ENCODE results near the gene RFX3. TPM values are rescaled to one million over a fixed set of nuclear protein-coding genes. Genes with fewer than 3 reads are reported as not detected.

RFX3 gene
- total RNA-seq, 1 donor from 2014 or later = 24.7 TPM

GRCh38 chr9:3391414-3391813 lies 134.4 kb downstream of the RFX3 start:
- intact Hi-C loops (cut with DNase I) = no loop called here
- ATAC-seq = no peak
- DNase-seq (ENCODE audit: low spot score) = no peak

GRCh38 chr9:3386753-3387152 lies 139.0 kb downstream of the RFX3 start:
- no peak for DNase-seq (ENCODE audit: low spot score)

GRCh38 chr9:3385871-3386270 lies 139.9 kb downstream of the RFX3 start:
- ATAC-seq (no peak), DNase-seq (ENCODE audit: low spot score) (no peak)
- intact Hi-C loops (cut with DNase I) = no loop called here

More at GRCh38 chr9:3386753-3387152, 139.0 kb downstream of the RFX3 start:
- intact Hi-C loops (cut with DNase I) = no loop called here
- no peak for ATAC-seq

GRCh38 chr9:3371842-3372241 lies 154.0 kb downstream of the RFX3 start:
- DNase-seq (ENCODE audit: low spot score) (no peak), ATAC-seq (no peak)
- intact Hi-C loops (cut with DNase I) = no loop called here

GRCh38 chr9:3370715-3371114 lies 155.1 kb downstream of the RFX3 start:
- ATAC-seq (no peak), DNase-seq (ENCODE audit: low spot score) (no peak)
- intact Hi-C loops (cut with DNase I) = no loop called here

GRCh38 chr9:3367185-3367584 lies 158.6 kb downstream of the RFX3 start:
- intact Hi-C loops (cut with DNase I) = no loop called here
- no peak for DNase-seq (ENCODE audit: low spot score)
- ATAC-seq = no peak

GRCh38 chr9:3361689-3362392 lies 164.0 kb downstream of the RFX3 start:
- no peak for ATAC-seq
- no peak for DNase-seq (ENCODE audit: low spot score)
- intact Hi-C loops (cut with DNase I) = no loop called here

- intact Hi-C loops (cut with DNase I) = no loop called here
- DNase-seq (ENCODE audit: low spot score) (no peak), ATAC-seq (no peak)
Measured at GRCh38 chr9:3361116-3361515, 164.7 kb downstream of the RFX3 start.

- DNase-seq (ENCODE audit: low spot score) (no peak), ATAC-seq (no peak)
- intact Hi-C loops (cut with DNase I) = no loop called here
Measured at GRCh38 chr9:3360245-3360644, 165.6 kb downstream of the RFX3 start.

GRCh38 chr9:3359778-3360177 lies 166.0 kb downstream of the RFX3 start:
- intact Hi-C loops (cut with DNase I) = no loop called here
- ATAC-seq (no peak), DNase-seq (ENCODE audit: low spot score) (no peak)

GRCh38 chr9:3359048-3359692 lies 166.6 kb downstream of the RFX3 start:
- no peak for ATAC-seq
- DNase-seq (ENCODE audit: low spot score) = no peak
- intact Hi-C loops (cut with DNase I) = no loop called here

- no peak for ATAC-seq
- DNase-seq (ENCODE audit: low spot score) = no peak
- intact Hi-C loops (cut with DNase I) = no loop called here
Measured at GRCh38 chr9:3348169-3348568, 177.6 kb downstream of the RFX3 start.

- intact Hi-C loops (cut with DNase I) = no loop called here
- no peak for ATAC-seq
- DNase-seq (ENCODE audit: low spot score) = no peak
Measured at GRCh38 chr9:3346549-3346948, 179.3 kb downstream of the RFX3 start.

- ATAC-seq (no peak), DNase-seq (ENCODE audit: low spot score) (no peak)
- intact Hi-C loops (cut with DNase I) = no loop called here
Measured at GRCh38 chr9:3343671-3344070, 182.1 kb downstream of the RFX3 start.

- DNase-seq (ENCODE audit: low spot score) (no peak), ATAC-seq (no peak)
- intact Hi-C loops (cut with DNase I) = no loop called here
Measured at GRCh38 chr9:3342159-3342777, 183.5 kb downstream of the RFX3 start.

GRCh38 chr9:3337515-3338225 lies 188.1 kb downstream of the RFX3 start:
- ATAC-seq (peak; percentile 88), DNase-seq (ENCODE audit: low spot score) (no peak)
- intact Hi-C loops (cut with DNase I) = no loop called here

GRCh38 chr9:3336951-3337350 lies 188.8 kb downstream of the RFX3 start:
- no peak for ATAC-seq
- intact Hi-C loops (cut with DNase I) = no loop called here
- no peak for DNase-seq (ENCODE audit: low spot score)

- no peak for ATAC-seq
- no peak for DNase-seq (ENCODE audit: low spot score)
- intact Hi-C loops (cut with DNase I) = no loop called here
Measured at GRCh38 chr9:3332802-3333201, 193.0 kb downstream of the RFX3 start.

GRCh38 chr9:3331801-3332200 lies 194.0 kb downstream of the RFX3 start:
- intact Hi-C loops (cut with DNase I) = no loop called here
- no peak for ATAC-seq
- DNase-seq (ENCODE audit: low spot score) = no peak
